GM12878 (cell line): ENCODE data around the gene DOCK9. TPM values are rescaled to one million over a fixed set of nuclear protein-coding genes. Genes with fewer than 3 reads are reported as not detected.

Experiments used
- ATAC-seq: fragments of 200-7000 bp; cut with Tn5 transposase; 3 replicates; pipeline ENCODE4 v1.9.1; 2020; ENCODE audit warnings: mild to moderate bottlenecking, moderate library complexity
- BruUV-seq: library from RNA; stranded (reverse); fragments of 400-500 nt; replicated peaks from 2 replicates; lab custom pipeline; 2021; lab: Mats Ljungman, UMichigan
- CTCF ChIA-PET: fragments of 300-600 bp; sonication (Branson Sonifier 250); formaldehyde crosslinking; extraction: SDS; loops from one replicate; lab custom pipeline; 2021; ENCODE audit warnings: inconsistent platforms; lab: Yijun Ruan, JAX
- POLR2A ChIA-PET: fragments of 350-600 bp; formaldehyde crosslinking; extraction: SDS; loops from one replicate; lab custom pipeline; 2021; ENCODE audit warnings: inconsistent platforms; lab: Charles Lee
- RAD21 ChIA-PET: fragments of 300-600 bp; sonication (Branson Sonifier 250); formaldehyde crosslinking; loops from one replicate; lab custom pipeline; 2023; ENCODE audit warnings: antibody characterized with exemption; ENCODE audit not compliant: unreplicated experiment; lab: Charles Lee
- SMC1A ChIA-PET: fragments of 300-600 bp; sonication (Branson Sonifier 250); formaldehyde crosslinking; loops from one replicate; lab custom pipeline; 2023; ENCODE audit not compliant: unreplicated experiment, uncharacterized antibody; lab: Charles Lee
- DNase-seq: peaks from one replicate; pipeline ENCODE4 v3.0.0-alpha.2; 2011; ENCODE audit warnings: low read depth, low spot score
- FAIRE-seq: peaks from 3 replicates; lab custom pipeline; 2011; peaks lifted over from hg19 to GRCh38; lab: Jason Lieb, UNC
- H2AFZ ChIP-seq: 2 replicates; pipeline ENCODE4 v1.6.0; 2011; ENCODE audit warnings: low read depth, low read length, control low read depth; ENCODE audit not compliant: control insufficient read depth
- H3K27ac ChIP-seq: 2 replicates; pipeline ENCODE4 v1.5.1; 2011; ENCODE audit warnings: control low read depth; ENCODE audit not compliant: control insufficient read depth, insufficient read depth
- H3K27me3 ChIP-seq, 2 experiments: replicated peaks in 1 of 2; 2 replicates each; pipeline versions ENCODE4 v1.6.0 to v1.6.1; 2011; ENCODE audit warnings: low read length in 1 of 2; ENCODE audit not compliant: control insufficient read depth in 2 of 2, insufficient read depth in 2 of 2
- H3K36me3 ChIP-seq, 2 experiments: 2 replicates each; pipeline ENCODE4 v1.5.1; 2011; ENCODE audit warnings: low read length in 1 of 2; ENCODE audit not compliant: control insufficient read depth in 2 of 2, insufficient read depth in 2 of 2
- H3K4me1 ChIP-seq: 2 replicates; pipeline ENCODE4 v1.6.1; 2011; ENCODE audit warnings: mild to moderate bottlenecking, low read length, moderate library complexity, mixed read lengths; ENCODE audit not compliant: control insufficient read depth, insufficient read depth
- H3K4me2 ChIP-seq: 2 replicates; pipeline ENCODE4 v1.6.0; 2011; ENCODE audit warnings: control low read depth; ENCODE audit not compliant: control insufficient read depth, insufficient read depth
- H3K4me3 ChIP-seq: fragments of 200-600 bp; sonication (generic); 2 replicates; pipeline ENCODE4 v1.5.1; 2016
- H3K79me2 ChIP-seq: 2 replicates; pipeline ENCODE4 v1.6.0; 2011; ENCODE audit warnings: low read length; ENCODE audit not compliant: control insufficient read depth, insufficient read depth
- H3K9ac ChIP-seq: 2 replicates; pipeline ENCODE4 v1.8.0; 2011; ENCODE audit warnings: low read length, control low read depth, mixed read lengths; ENCODE audit not compliant: control insufficient read depth, insufficient read depth
- H3K9me3 ChIP-seq: replicated peaks from 3 replicates; pipeline ENCODE4 v1.5.1; 2011; ENCODE audit warnings: mild to moderate bottlenecking, low read length; ENCODE audit not compliant: control insufficient read depth, insufficient read depth
- H4K20me1 ChIP-seq: 2 replicates; pipeline ENCODE4 v1.6.0; 2011; ENCODE audit not compliant: control insufficient read depth, insufficient read depth
- BACH1 ChIP-seq: fragments of 450-650 bp; IDR thresholded peaks from 2 replicates; pipeline ENCODE4 v1.6.1; 2017; ENCODE audit warnings: mild to moderate bottlenecking, borderline replicate concordance
- BCL3 ChIP-seq: IDR thresholded peaks from 2 replicates; pipeline ENCODE4 v1.6.1; 2011; ENCODE audit warnings: borderline replicate concordance, low read depth, mild to moderate bottlenecking, moderate library complexity, low read length; ENCODE audit not compliant: insufficient read depth, poor library complexity, severe bottlenecking
- BHLHE40 ChIP-seq, 2 experiments: fragments of 450-650 bp in 1 of 2; IDR thresholded peaks; 2 replicates each; pipeline ENCODE4 v1.6.1; 2011 to 2017; ENCODE audit warnings: low read depth in 2 of 2, borderline replicate concordance in 1 of 2, improper control_type of control experiment in 1 of 2, low read length in 1 of 2, mild to moderate bottlenecking in 1 of 2
- CREB1 ChIP-seq: IDR thresholded peaks from 2 replicates; pipeline ENCODE4 v1.6.1; 2012; ENCODE audit warnings: low read depth, mild to moderate bottlenecking, inconsistent platforms
- EP300 ChIP-seq, 2 experiments: fragments of 150-350 bp in 1 of 2; IDR thresholded peaks; 2 replicates each; pipeline ENCODE4 v1.6.1; 2011 to 2012; ENCODE audit warnings: low read depth in 2 of 2, low read length in 2 of 2, borderline replicate concordance in 1 of 2, improper control_type of control experiment in 1 of 2, inconsistent platforms in 1 of 2; ENCODE audit not compliant: control insufficient read depth in 1 of 2
- IRF5 ChIP-seq: fragments of 450-650 bp; IDR thresholded peaks from 2 replicates; pipeline ENCODE4 v1.6.1; 2017; ENCODE audit warnings: borderline replicate concordance
- KAT2A ChIP-seq: conservative IDR thresholded peaks from 2 replicates; pipeline ENCODE4 v1.6.1; 2011; ENCODE audit warnings: low read depth, low read length; ENCODE audit not compliant: control insufficient read depth
- LARP7 ChIP-seq: fragments of 450-650 bp; IDR thresholded peaks from 2 replicates; pipeline ENCODE4 v1.6.1; 2017; ENCODE audit warnings: mild to moderate bottlenecking
- MEF2A ChIP-seq: IDR thresholded peaks from 2 replicates; pipeline ENCODE4 v1.6.1; 2011; ENCODE audit warnings: low read depth, mild to moderate bottlenecking, low read length, moderate library complexity; ENCODE audit not compliant: insufficient read depth
- NBN ChIP-seq: fragments of 450-650 bp; IDR thresholded peaks from 2 replicates; pipeline ENCODE4 v1.6.1; 2016
- SIX5 ChIP-seq: IDR thresholded peaks from 2 replicates; pipeline ENCODE4 v1.6.1; 2011; ENCODE audit warnings: mild to moderate bottlenecking, low read depth, low read length, moderate library complexity; ENCODE audit not compliant: severe bottlenecking
- STAT1 ChIP-seq: fragments of 450-650 bp; conservative IDR thresholded peaks from 2 replicates; pipeline ENCODE4 v1.6.1; 2014; ENCODE audit warnings: antibody characterized with exemption, mild to moderate bottlenecking
- USF1 ChIP-seq: IDR thresholded peaks from 2 replicates; pipeline ENCODE4 v1.6.1; 2011; ENCODE audit warnings: borderline replicate concordance, low read depth, mild to moderate bottlenecking, moderate library complexity, mixed read lengths, low read length; ENCODE audit not compliant: insufficient read depth; ENCODE audit errors: extremely low read length
- ZNF384 ChIP-seq: IDR thresholded peaks from 2 replicates; pipeline ENCODE4 v1.6.1; 2012; ENCODE audit warnings: low read depth, mild to moderate bottlenecking, low read length, improper control_type of control experiment, borderline replicate concordance
- WGBS: methylation state at CpG from one replicate; pipeline ENCODE4 v1.1.6; 2016; ENCODE audit warnings: low lambda C conversion rate; ENCODE audit not compliant: insufficient replicate concordance, insufficient coverage; ENCODE audit errors: missing lambda C conversion rate; 5-methylcytosine and 5-hydroxymethylcytosine counted together
- in situ Hi-C: fragments of 300-500 bp; cut with MboI; formaldehyde crosslinking; loops from 9 replicates; pipeline ENCODE4 v1.14.3; 2018; ENCODE audit warnings: mixed read lengths
- intact Hi-C: fragments of 100-400 bp; cut with micrococcal nuclease; formaldehyde crosslinking; loops from one replicate; pipeline ENCODE4 v1.14.2; 2022; ENCODE audit not compliant: unreplicated experiment
- polyA plus RNA-seq, 11 experiments: library from polyadenylated mRNA; depleted of rRNA in 4 of 11; unstranded in 6 of 11; stranded (reverse) in 5 of 11; fragments of >200 nt; fragmentation: Nextera tagmentation in 4 of 11; fragmentation: Illumina TruSeq in 1 of 11; extraction: Ambion mirVana in 4 of 11; extraction: Trizol in 1 of 11; gene quantifications; 1 replicate in 1 of 11; 2 replicates in 10 of 11; pipeline versions ENCODE4 v1.2.1 to v1.2.3, GENCODE V29; 2011 to 2016; ENCODE audit warnings: inconsistent platforms in 2 of 11, missing spikeins in 2 of 11, low read depth in 1 of 11
- total RNA-seq, 4 experiments: library from RNA; depleted of rRNA in 3 of 4; stranded (reverse); fragments of >200 nt in 3 of 4; fragmentation: Illumina TruSeq in 1 of 4; extraction: Trizol in 1 of 4; gene quantifications; 2 replicates each; pipeline versions ENCODE4 v1.2.1 to v1.2.3, GENCODE V29; 2013 to 2021
- TF ChIP-seq, protein P1 (sequence below): fragments of 450-650 bp; IDR thresholded peaks from 2 replicates; pipeline ENCODE4 v1.6.1; 2017; ENCODE audit warnings: mild to moderate bottlenecking

DOCK9 gene
- total and polyA plus RNA-seq, 10 of the 15 experiments (the other 5 are each of a cell fraction or from before 2014, with no cell fraction given), result 0.09 to 2.9 (median 0.74) TPM

DNA sequence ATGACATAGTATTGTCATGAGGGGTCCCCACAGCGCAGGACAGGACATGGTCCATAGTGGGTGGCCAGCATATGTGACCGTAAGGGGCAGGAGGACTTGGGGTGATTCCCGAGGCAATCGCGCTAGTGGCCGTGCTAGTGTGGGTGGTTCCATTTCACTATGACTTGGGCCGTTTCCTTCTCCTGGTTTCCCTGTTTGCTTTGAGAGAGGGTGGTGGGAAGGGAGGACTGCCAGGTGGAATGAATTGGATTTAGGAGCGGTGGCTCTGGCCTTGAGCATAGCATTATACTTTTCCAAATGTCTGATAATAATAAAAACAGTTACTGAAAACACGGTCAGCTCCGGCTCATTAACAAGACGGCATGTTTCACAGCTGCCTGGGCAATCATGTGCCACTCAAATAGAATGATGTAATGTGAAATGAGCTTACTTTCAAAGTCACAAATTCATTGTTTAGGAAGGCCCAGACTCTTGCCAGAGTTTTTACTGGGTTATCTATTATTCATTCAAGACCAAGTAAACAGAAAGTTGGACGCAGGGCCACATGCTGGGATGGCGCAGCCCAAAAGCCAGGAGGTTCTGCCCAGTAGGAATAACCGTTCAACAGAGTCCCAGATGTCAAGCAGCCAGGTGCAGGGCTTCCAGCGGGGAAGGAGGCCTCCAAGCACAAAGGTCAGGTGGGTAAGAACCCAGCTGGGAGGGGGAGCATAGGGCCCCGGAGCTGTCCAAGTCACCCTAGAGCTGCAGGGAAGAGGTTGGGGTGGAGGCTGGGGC lies 205.8 kb downstream of the DOCK9 start (continued):
- TF ChIP-seq BACH1 (no peak), CREB1 (no peak), STAT1 (no peak)

DNA sequence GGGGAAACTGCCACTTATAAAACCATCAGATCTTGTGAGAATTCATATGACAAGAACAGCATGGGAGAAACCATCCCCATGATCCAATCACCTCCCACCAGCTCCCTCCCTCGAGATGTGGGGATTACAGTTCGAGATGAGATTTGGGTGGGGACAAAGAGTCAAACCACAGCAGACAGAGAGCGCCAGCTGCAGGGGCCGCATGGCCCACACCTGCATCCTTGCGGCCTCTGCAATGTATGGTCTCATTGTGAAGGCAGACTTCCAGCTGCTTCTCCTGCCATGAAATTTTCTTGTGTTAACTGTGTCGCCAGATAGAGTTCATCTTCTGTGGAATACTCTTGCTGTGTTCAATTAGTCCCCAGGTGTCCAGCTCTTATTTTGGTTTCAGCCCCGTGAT lies 208.1 kb downstream of the DOCK9 start:
- in situ Hi-C loops, result no loop called here
- FAIRE-seq, result no peak
- TF ChIP-seq BCL3 (no peak), KAT2A (no peak), USF1 (no peak), LARP7 (no peak), NBN (no peak), MEF2A (no peak), SIX5 (no peak), EP300 (IDR thresholded peaks at IDR 0.05; ENCODE audit: borderline replicate concordance in 1 of 2, control insufficient read depth in 1 of 2, low read depth in 2 of 2, low read length in 2 of 2) (no peak), IRF5 (no peak), BHLHE40 (IDR thresholded peaks at IDR 0.05; ENCODE audit: borderline replicate concordance in 1 of 2, low read depth in 2 of 2, low read length in 1 of 2) (no peak), ZNF384 (no peak)
- TF ChIP-seq, protein P1, sequence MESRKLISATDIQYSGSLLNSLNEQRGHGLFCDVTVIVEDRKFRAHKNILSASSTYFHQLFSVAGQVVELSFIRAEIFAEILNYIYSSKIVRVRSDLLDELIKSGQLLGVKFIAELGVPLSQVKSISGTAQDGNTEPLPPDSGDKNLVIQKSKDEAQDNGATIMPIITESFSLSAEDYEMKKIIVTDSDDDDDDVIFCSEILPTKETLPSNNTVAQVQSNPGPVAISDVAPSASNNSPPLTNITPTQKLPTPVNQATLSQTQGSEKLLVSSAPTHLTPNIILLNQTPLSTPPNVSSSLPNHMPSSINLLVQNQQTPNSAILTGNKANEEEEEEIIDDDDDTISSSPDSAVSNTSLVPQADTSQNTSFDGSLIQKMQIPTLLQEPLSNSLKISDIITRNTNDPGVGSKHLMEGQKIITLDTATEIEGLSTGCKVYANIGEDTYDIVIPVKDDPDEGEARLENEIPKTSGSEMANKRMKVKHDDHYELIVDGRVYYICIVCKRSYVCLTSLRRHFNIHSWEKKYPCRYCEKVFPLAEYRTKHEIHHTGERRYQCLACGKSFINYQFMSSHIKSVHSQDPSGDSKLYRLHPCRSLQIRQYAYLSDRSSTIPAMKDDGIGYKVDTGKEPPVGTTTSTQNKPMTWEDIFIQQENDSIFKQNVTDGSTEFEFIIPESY, result no peak

More for the DNA sequence above, 208.1 kb downstream of the DOCK9 start:
- ChIA-PET SMC1A (no interaction called here), CTCF (no interaction called here), RAD21 (no interaction called here), POLR2A (no interaction called here)
- H3K79me2 ChIP-seq, result no peaks in the 10 kb centered on the region
- 34% methylated on average over 7 of the region's 7 CpGs for WGBS
- no peaks in the 10 kb centered on the region for H4K20me1 ChIP-seq
- no peaks in the 10 kb centered on the region for H3K4me1 ChIP-seq
- intact Hi-C loops, result no loop called here
- no peak overlapping the region for H3K9ac ChIP-seq
- DNase-seq (no peak), ATAC-seq (no peak)
- no peaks in the 10 kb centered on the region for H3K36me3 ChIP-seq
- no peaks in the 10 kb centered on the region for H3K27me3 ChIP-seq
- no peak overlapping the region for H2AFZ ChIP-seq
- BruUV-seq, result no TSS peak
- no peak overlapping the region for H3K4me3 ChIP-seq
- H3K4me2 ChIP-seq, result no peak overlapping the region
- H3K27ac ChIP-seq, result no peak overlapping the region
- H3K9me3 ChIP-seq, result no peaks in the 10 kb centered on the region
